GM23338 (cell line): ENCODE data around the gene ARL6IP1.
"Not testable (repeated sequence)": the region's sequence is repeated elsewhere in the genome, so short reads cannot be mapped to it uniquely, and the experiment has no call there.

Experiments used
- CREB1 ChIP-seq: fragments of 250-450 bp; sonication (Bioruptor Pico); IDR thresholded peaks from 2 replicates; pipeline ENCODE4 v1.5.0; 2020; ENCODE audit warnings: low read depth, mild to moderate bottlenecking, moderate library complexity
- CTCF ChIP-seq, 2 experiments: fragments of 200-600 bp in 1 of 2; sonication (generic) in 1 of 2; conservative IDR thresholded peaks; 2 replicates each; pipeline versions ENCODE4 v1.5.1 to v1.6.1; 2016 to 2017; ENCODE audit warnings: antibody characterized with exemption in 2 of 2, low read depth in 2 of 2, mild to moderate bottlenecking in 2 of 2, moderate library complexity in 1 of 2
- ETS1 ChIP-seq: IDR thresholded peaks from 2 replicates; pipeline ENCODE4 v1.6.1; 2016; ENCODE audit warnings: antibody characterized with exemption
- EZH2 ChIP-seq: fragments of 200-600 bp; sonication (generic); IDR thresholded peaks from one replicate; pipeline ENCODE4 v1.8.0; 2017; ENCODE audit warnings: antibody characterized with exemption, mild to moderate bottlenecking, low read depth; ENCODE audit not compliant: unreplicated experiment
- EZH2phosphoT487 ChIP-seq: fragments of 200-600 bp; sonication (generic); IDR thresholded peaks from one replicate; pipeline ENCODE4 v1.8.1; 2018; ENCODE audit warnings: antibody characterized with exemption; ENCODE audit not compliant: unreplicated experiment
- JUNB ChIP-seq: IDR thresholded peaks from one replicate; pipeline ENCODE4 v1.6.1; 2016; ENCODE audit warnings: antibody characterized with exemption; ENCODE audit not compliant: unreplicated experiment
- NANOG ChIP-seq: IDR thresholded peaks from 2 replicates; pipeline ENCODE4 v1.6.1; 2016; ENCODE audit warnings: antibody characterized with exemption, borderline replicate concordance
- POLR2AphosphoS5 ChIP-seq: IDR thresholded peaks from 2 replicates; pipeline ENCODE4 v1.6.1; 2016; ENCODE audit warnings: antibody characterized with exemption, low read depth
- STAT1 ChIP-seq: IDR thresholded peaks from one replicate; pipeline ENCODE4 v1.6.1; 2016; ENCODE audit warnings: antibody characterized with exemption; ENCODE audit not compliant: unreplicated experiment
- ZNF114 ChIP-seq: fragments of 250-450 bp; sonication (Bioruptor Pico); IDR thresholded peaks from 2 replicates; pipeline ENCODE4 v1.5.0; 2020; ENCODE audit warnings: mild to moderate bottlenecking, moderate library complexity
- ZNF331 ChIP-seq: fragments of 250-450 bp; sonication (Bioruptor Pico); IDR thresholded peaks from 2 replicates; pipeline ENCODE4 v1.5.0; 2020; ENCODE audit warnings: low read depth, mild to moderate bottlenecking, moderate library complexity
- TF ChIP-seq, protein P1 (sequence below): IDR thresholded peaks from one replicate; pipeline ENCODE4 v1.6.1; 2018; ENCODE audit warnings: antibody characterized with exemption; ENCODE audit not compliant: unreplicated experiment
- TF ChIP-seq, protein P2 (sequence below): fragments of 250-450 bp; sonication (Bioruptor Pico); IDR thresholded peaks from 2 replicates; pipeline ENCODE4 v1.5.0; 2020; ENCODE audit warnings: mild to moderate bottlenecking, moderate library complexity

DNA sequence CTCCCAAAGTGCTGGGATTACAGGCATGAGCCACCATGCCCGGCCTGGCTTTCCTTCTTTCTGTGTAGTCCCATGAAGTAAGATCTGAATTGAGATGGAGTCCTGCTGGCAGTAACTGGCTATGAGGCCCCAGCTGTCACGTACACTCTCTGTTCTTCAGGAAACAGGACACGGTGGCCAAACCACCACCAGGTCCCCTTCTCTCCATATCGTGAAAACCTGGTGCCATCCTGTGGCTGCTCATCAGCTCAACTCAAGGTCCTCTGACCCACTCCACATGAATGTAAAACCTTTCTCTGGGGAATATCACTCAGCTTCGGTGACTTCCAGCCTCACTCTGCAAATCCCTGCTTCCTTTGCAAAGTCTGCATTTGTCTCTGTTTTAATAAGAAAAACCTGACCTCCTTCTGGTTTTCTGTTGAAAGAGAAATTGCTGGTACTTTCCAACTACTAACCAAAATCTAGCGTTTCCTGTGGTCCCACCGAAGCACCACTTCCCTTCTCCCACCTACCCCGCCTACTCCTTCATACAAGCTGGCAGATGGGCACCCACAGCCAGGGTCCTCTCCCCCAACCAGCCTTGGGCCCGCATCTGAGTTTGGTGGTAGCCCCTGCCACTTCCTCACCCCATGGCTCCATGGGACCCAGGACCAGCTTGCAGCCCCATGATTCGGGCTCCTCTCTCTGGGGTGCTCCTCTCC, 43.2 kb downstream of the ARL6IP1 start:
- TF ChIP-seq NANOG; CTCF (conservative IDR thresholded peaks at IDR 0.05; ENCODE audit: low read depth in 2 of 2); EZH2phosphoT487; EZH2; STAT1; CREB1 (CRISPR knock-in tag); POLR2AphosphoS5; JUNB; ZNF114 (CRISPR knock-in tag); ETS1; ZNF331 (CRISPR knock-in tag): not testable (repeated sequence)
- TF ChIP-seq, protein P1, sequence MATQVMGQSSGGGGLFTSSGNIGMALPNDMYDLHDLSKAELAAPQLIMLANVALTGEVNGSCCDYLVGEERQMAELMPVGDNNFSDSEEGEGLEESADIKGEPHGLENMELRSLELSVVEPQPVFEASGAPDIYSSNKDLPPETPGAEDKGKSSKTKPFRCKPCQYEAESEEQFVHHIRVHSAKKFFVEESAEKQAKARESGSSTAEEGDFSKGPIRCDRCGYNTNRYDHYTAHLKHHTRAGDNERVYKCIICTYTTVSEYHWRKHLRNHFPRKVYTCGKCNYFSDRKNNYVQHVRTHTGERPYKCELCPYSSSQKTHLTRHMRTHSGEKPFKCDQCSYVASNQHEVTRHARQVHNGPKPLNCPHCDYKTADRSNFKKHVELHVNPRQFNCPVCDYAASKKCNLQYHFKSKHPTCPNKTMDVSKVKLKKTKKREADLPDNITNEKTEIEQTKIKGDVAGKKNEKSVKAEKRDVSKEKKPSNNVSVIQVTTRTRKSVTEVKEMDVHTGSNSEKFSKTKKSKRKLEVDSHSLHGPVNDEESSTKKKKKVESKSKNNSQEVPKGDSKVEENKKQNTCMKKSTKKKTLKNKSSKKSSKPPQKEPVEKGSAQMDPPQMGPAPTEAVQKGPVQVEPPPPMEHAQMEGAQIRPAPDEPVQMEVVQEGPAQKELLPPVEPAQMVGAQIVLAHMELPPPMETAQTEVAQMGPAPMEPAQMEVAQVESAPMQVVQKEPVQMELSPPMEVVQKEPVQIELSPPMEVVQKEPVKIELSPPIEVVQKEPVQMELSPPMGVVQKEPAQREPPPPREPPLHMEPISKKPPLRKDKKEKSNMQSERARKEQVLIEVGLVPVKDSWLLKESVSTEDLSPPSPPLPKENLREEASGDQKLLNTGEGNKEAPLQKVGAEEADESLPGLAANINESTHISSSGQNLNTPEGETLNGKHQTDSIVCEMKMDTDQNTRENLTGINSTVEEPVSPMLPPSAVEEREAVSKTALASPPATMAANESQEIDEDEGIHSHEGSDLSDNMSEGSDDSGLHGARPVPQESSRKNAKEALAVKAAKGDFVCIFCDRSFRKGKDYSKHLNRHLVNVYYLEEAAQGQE, result not testable (repeated sequence)
- TF ChIP-seq, protein P2, sequence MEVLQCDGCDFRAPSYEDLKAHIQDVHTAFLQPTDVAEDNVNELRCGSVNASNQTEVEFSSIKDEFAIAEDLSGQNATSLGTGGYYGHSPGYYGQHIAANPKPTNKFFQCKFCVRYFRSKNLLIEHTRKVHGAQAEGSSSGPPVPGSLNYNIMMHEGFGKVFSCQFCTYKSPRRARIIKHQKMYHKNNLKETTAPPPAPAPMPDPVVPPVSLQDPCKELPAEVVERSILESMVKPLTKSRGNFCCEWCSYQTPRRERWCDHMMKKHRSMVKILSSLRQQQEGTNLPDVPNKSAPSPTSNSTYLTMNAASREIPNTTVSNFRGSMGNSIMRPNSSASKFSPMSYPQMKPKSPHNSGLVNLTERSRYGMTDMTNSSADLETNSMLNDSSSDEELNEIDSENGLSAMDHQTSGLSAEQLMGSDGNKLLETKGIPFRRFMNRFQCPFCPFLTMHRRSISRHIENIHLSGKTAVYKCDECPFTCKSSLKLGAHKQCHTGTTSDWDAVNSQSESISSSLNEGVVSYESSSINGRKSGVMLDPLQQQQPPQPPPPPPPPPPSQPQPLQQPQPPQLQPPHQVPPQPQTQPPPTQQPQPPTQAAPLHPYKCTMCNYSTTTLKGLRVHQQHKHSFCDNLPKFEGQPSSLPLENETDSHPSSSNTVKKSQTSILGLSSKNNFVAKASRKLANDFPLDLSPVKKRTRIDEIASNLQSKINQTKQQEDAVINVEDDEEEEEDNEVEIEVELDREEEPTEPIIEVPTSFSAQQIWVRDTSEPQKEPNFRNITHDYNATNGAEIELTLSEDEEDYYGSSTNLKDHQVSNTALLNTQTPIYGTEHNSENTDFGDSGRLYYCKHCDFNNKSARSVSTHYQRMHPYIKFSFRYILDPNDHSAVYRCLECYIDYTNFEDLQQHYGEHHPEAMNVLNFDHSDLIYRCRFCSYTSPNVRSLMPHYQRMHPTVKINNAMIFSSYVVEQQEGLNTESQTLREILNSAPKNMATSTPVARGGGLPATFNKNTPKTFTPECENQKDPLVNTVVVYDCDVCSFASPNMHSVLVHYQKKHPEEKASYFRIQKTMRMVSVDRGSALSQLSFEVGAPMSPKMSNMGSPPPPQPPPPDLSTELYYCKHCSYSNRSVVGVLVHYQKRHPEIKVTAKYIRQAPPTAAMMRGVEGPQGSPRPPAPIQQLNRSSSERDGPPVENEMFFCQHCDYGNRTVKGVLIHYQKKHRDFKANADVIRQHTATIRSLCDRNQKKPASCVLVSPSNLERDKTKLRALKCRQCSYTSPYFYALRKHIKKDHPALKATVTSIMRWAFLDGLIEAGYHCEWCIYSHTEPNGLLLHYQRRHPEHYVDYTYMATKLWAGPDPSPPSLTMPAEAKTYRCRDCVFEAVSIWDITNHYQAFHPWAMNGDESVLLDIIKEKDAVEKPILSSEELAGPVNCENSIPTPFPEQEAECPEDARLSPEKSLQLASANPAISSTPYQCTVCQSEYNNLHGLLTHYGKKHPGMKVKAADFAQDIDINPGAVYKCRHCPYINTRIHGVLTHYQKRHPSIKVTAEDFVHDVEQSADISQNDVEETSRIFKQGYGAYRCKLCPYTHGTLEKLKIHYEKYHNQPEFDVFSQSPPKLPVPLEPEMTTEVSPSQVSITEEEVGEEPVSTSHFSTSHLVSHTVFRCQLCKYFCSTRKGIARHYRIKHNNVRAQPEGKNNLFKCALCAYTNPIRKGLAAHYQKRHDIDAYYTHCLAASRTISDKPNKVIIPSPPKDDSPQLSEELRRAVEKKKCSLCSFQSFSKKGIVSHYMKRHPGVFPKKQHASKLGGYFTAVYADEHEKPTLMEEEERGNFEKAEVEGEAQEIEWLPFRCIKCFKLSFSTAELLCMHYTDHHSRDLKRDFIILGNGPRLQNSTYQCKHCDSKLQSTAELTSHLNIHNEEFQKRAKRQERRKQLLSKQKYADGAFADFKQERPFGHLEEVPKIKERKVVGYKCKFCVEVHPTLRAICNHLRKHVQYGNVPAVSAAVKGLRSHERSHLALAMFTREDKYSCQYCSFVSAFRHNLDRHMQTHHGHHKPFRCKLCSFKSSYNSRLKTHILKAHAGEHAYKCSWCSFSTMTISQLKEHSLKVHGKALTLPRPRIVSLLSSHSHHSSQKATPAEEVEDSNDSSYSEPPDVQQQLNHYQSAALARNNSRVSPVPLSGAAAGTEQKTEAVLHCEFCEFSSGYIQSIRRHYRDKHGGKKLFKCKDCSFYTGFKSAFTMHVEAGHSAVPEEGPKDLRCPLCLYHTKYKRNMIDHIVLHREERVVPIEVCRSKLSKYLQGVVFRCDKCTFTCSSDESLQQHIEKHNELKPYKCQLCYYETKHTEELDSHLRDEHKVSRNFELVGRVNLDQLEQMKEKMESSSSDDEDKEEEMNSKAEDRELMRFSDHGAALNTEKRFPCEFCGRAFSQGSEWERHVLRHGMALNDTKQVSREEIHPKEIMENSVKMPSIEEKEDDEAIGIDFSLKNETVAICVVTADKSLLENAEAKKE (CRISPR knock-in tag), result not testable (repeated sequence)
